Stimulated activated CD4-positive, alpha-beta T cell treated with anti-CD3 and anti-CD28 coated beads, Interleukin-1b, Interleukin-23, amount 100 ng/mL, for 48 hours (primary cell): ENCODE results near the gene B3GAT1.
A peak's percentile ranks its signal among the peaks of the same experiment; 100 is the strongest.
"Not testable (repeated sequence)": the region's sequence is repeated elsewhere in the genome, so short reads cannot be mapped to it uniquely, and the experiment has no call there.

Source experiments
- DNase-seq: peaks from one replicate; pipeline ENCODE4 v3.0.0-alpha.2; 2020

The B3GAT1 gene

GRCh38 chr11:134349802-134350355 is 62.2 kb downstream of the B3GAT1 start:
- no peak for DNase-seq

GRCh38 chr11:134349109-134349801 is 62.8 kb downstream of the B3GAT1 start:
- no peak for DNase-seq

- no peak for DNase-seq
Observed at GRCh38 chr11:134347441-134347840, 64.6 kb downstream of the B3GAT1 start.

- DNase-seq = no peak
Observed at GRCh38 chr11:134346976-134347350, 65.1 kb downstream of the B3GAT1 start.

- DNase-seq = no peak
Observed at GRCh38 chr11:134346101-134346975, 65.7 kb downstream of the B3GAT1 start.

GRCh38 chr11:134345237-134345550 is 66.8 kb downstream of the B3GAT1 start:
- DNase-seq = no peak

GRCh38 chr11:134344497-134345236 is 67.4 kb downstream of the B3GAT1 start:
- DNase-seq = not testable (repeated sequence)

- DNase-seq = no peak
Observed at GRCh38 chr11:134343646-134344045, 68.4 kb downstream of the B3GAT1 start.

GRCh38 chr11:134342572-134343340 is 69.3 kb downstream of the B3GAT1 start:
- DNase-seq = no peak

- DNase-seq = no peak
Observed at GRCh38 chr11:134341805-134342571, 70.1 kb downstream of the B3GAT1 start.

- DNase-seq = no peak
Observed at GRCh38 chr11:134340354-134340964, 71.6 kb downstream of the B3GAT1 start.

- DNase-seq = no peak
Observed at GRCh38 chr11:134339756-134340155, 72.3 kb downstream of the B3GAT1 start.

- no peak for DNase-seq
Observed at GRCh38 chr11:134338654-134339053, 73.4 kb downstream of the B3GAT1 start.

GRCh38 chr11:134338068-134338467 is 74.0 kb downstream of the B3GAT1 start:
- no peak for DNase-seq

- no peak for DNase-seq
Observed at GRCh38 chr11:134337051-134337450, 75.0 kb downstream of the B3GAT1 start.

GRCh38 chr11:134334796-134335571 is 77.1 kb downstream of the B3GAT1 start:
- DNase-seq = no peak

GRCh38 chr11:134333946-134334345 is 78.1 kb downstream of the B3GAT1 start:
- no peak for DNase-seq

- DNase-seq = no peak
Observed at GRCh38 chr11:134333312-134333711, 78.7 kb downstream of the B3GAT1 start.

- no peak for DNase-seq
Observed at GRCh38 chr11:134332782-134333181, 79.3 kb downstream of the B3GAT1 start.

GRCh38 chr11:134332189-134332631 is 79.8 kb downstream of the B3GAT1 start:
- DNase-seq = peak; percentile 9
